Activated T-helper 1 cell treated with anti-CD3 and anti-CD28 coated beads, Interleukin-12 subunit alpha, Interleukin-12 subunit beta, Interleukin-2, Interleukin-4 antibody, amounts not matched to agents 30 ng/mL and 10 ng/mL and 1 ng/mL, durations not matched to agents 14 hours and 24 hours and 36 hours (primary cell): ENCODE results near the gene LYRM4. TPM values are rescaled to one million over a fixed set of nuclear protein-coding genes. Genes with fewer than 3 reads are reported as not detected.

Source experiments
- DNase-seq: peaks from one replicate; pipeline ENCODE4 v3.0.0; 2021; ENCODE audit warnings: low spot score
- H3K27ac Mint-ChIP-seq: one replicate; pipeline ENCODE4 v1.8.0; 2021; ENCODE audit warnings: mild to moderate bottlenecking, mixed read lengths
- H3K27me3 Mint-ChIP-seq: one replicate; pipeline ENCODE4 v1.8.0; 2022; ENCODE audit warnings: mild to moderate bottlenecking, moderate library complexity, mixed read lengths; ENCODE audit not compliant: insufficient read depth
- H3K36me3 Mint-ChIP-seq: one replicate; pipeline ENCODE4 v1.8.0; 2021; ENCODE audit warnings: low read depth, mixed read lengths
- H3K4me1 Mint-ChIP-seq: one replicate; pipeline ENCODE4 v1.8.0; 2021; ENCODE audit warnings: low read depth, mixed read lengths
- H3K4me3 Mint-ChIP-seq: one replicate; pipeline ENCODE4 v1.8.0; 2021; ENCODE audit warnings: mild to moderate bottlenecking, moderate library complexity, mixed read lengths
- H3K9me3 Mint-ChIP-seq: one replicate; pipeline ENCODE4 v1.8.0; 2021; ENCODE audit warnings: mixed read lengths
- intact Hi-C: fragments of 100-400 bp; cut with micrococcal nuclease; formaldehyde crosslinking; loops from one replicate; pipeline ENCODE4 v1.15.1; 2024
- total RNA-seq: library from RNA; stranded (reverse); gene quantifications from 2 replicates; pipeline ENCODE4 v1.2.3, GENCODE V29; 2022

The LYRM4 gene
- 47.1 and 48.9 TPM in 2 replicates for total RNA-seq

DNA sequence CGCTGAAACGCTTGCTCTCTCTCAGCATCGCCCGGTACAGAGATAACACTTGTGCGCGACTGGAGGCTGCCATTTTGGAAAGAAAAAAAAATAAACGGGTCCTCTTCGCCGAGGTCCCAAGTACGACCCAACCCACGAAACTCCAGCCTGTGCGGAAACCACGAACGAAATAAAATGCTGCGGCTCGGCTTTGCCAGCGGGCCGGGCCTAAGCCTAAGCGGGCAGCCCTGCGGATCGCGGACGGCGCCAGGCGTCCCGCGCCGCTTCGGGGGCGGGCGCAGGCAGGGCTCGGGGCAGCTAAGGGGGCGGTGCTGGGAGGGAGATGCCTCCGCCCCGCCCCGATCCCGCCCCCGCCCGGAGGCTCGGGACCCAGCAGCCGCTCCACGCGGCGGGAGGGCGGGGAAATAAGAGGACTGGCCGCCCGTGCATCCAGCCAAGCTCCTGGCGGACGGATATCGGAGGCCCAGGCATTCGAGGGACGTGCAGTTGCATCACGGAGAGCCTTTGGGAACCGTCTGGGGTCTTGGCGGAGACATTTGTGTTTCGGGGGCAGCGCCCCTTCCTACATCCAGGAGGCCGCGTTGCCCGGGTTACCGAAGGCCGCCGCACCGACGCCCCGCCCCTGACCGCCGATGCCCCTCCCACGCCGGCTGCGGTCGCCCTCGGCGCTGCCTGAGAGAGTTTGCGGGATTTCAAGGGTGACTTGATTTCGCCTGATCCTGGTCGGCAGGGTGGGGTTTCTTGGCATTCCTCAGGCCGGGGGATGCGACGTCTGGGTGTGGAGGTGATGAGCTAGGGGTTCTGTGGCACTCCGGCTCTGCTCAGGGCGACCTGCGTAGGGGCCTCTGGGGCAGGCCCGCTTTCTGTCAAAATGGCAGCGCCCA is at the start of gene LYRM4, which contains the start of gene FARS2:
LYRM4 (minus strand) TSS at position 290 of the 884 bp plus-strand sequence; CDS start at position 73, 217 bp downstream.
FARS2 (plus strand) TSS at position 853 of the 884 bp plus-strand sequence.
- Mint-ChIP-seq H3K27me3 (no peaks in the 10 kb centered on the region), H3K4me1 (peaks cover 41% of the 10 kb centered on the region), H3K4me3 (peak within 1 kb of the TSS; percentile 93), H3K9me3 (no peaks in the 10 kb centered on the region), H3K36me3 (peaks cover 9% of the 10 kb centered on the region), H3K27ac (peak within 1 kb of the TSS; percentile 100)
- peak; percentile 89 for DNase-seq
- intact Hi-C loops, result loop anchor here (1.0 to 5.0 kb wide), 10 partner anchors 19 to 1244 kb away; partner anchors contain the start of genes ECI2 and RPP40

DNA sequence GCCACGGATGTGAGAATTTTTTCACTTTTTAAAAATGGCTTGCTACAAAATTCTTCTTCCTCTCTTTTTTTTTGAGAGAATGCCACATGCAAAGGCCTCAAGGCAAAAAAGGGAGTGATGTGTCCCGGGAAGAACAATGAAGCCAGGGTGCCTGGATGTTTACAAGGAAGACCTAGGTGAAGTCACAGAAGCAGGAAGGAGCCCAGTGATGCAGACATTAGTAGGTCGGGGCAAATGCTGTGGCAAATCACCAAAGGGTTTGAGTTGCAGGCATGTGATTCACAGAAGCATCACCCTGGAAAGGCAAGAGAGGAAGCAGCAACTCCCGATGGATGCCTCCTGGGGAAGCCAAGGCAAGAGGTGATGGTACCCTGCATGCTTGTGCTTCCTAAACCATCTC is 47.3 kb upstream of the LYRM4 start:
- Mint-ChIP-seq H3K9me3 (no peaks in the 10 kb centered on the region), H3K4me1 (peaks cover 8% of the 10 kb centered on the region), H3K36me3 (no peaks in the 10 kb centered on the region), H3K27me3 (no peaks in the 10 kb centered on the region), H3K27ac (no peak overlapping the region), H3K4me3 (no peak overlapping the region)
- intact Hi-C loops, result no loop called here
- no peak for DNase-seq

DNA sequence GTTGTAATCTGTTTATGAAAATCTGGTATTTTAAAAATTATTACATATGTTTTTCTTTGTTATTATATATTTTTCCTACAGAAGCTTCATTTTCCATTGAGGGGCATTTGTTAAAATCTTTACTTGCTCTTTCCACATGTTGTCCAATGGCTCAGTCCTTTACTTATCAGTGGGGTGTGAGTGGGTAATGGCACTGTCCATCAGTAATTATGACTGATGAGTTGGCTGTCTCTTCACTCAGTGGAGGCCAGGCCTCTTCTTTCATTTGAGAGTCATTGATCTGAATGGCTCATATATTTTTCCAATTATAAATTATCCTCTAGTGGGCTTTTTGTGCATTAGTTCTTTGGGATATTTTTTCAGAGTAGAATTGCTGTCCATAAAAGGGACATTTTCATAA is 46.3 kb upstream of the LYRM4 start:
- Mint-ChIP-seq H3K27ac (no peak overlapping the region), H3K27me3 (no peaks in the 10 kb centered on the region), H3K9me3 (no peaks in the 10 kb centered on the region), H3K4me3 (no peak overlapping the region), H3K4me1 (peaks cover 18% of the 10 kb centered on the region), H3K36me3 (no peaks in the 10 kb centered on the region)
- DNase-seq, result no peak
- intact Hi-C loops, result no loop called here

DNA sequence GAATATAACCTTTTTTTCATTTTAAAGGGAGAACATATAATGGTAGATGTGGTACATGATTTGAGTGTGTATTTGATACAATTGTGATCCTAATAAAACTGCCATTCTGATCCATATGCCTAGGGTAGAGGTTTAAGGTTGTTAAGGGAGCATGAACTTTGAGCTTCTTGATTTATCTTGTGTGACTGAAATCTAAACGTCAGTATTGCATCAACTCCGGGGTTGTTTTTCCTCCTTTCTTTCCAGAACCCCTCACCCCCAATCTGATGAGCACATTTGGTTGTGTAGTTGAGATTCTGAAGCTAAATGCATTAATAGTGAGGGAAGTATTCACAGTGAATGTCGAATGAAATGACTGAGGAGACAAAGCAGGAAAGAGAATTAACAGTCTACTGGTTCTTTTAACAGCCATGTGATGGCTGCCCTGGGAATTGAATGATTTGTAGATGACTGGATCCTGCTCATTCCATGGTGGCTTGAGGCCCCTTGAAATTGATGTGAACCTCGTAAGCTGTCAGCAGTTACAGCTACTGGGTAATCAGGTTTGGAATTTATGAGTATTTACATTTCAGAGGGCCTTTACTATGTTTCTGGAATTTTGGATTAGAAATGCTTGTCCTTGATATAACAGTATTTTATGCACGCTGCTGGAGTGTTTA is 45.3 kb upstream of the LYRM4 start:
- intact Hi-C loops, result no loop called here
- Mint-ChIP-seq H3K27ac (no peak overlapping the region), H3K27me3 (no peaks in the 10 kb centered on the region), H3K36me3 (no peaks in the 10 kb centered on the region), H3K4me3 (no peak overlapping the region), H3K9me3 (no peaks in the 10 kb centered on the region), H3K4me1 (peaks cover 22% of the 10 kb centered on the region)
- no peak for DNase-seq

DNA sequence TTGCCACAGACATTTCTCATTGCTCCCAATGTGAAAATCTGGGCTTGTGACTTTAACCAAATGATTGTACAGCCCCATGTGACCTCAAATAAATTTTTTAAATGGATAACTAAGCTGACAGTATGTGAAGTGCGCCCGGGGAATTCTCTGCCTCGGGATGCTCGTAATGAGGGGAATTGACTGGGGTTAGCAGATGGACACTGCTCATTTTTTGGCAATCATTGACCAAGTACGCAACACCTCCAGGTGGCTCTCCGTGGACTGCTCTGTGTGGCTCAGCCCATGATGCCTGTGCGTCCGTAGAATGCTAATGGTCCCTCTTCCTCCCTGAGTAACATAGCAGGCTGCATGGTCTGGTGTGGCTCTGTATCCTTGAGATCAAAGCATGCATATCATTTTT is 42.9 kb upstream of the LYRM4 start:
- intact Hi-C loops, result loop anchor here (1.0 kb wide), 3 partner anchors 42 to 160 kb away; partner anchors contain the start of gene FARS2
- H3K27ac Mint-ChIP-seq, result no peak overlapping the region

DNA sequence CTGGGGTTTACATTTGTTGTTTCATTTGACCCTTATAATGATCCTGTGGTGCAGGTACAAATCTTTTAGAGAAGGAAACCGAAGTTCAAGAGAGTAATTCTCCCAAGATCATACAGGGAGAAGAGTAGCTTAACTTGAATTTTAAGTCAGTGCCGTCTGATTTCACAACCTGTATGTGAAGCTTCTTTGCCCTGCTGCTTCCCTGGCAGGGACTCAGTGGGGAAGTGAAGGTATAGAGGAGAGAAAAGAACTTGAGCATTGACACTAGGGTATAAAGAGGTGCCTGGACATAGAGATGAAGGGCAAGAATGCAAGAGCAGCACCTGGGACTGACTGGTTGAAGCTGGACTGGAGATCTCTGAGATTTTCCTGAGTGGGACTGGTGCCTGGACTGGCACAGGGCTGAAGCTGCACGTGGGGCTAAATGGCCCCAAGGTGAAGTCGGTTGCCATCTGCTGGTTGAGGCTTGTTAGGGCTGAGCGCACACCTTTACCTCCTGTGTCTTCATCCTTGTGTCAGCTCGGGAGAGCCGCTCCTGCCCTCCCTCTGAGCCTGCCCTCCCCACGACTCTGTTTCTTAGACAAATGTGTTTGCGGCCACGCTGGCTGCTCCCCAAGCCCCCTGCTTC is 42.4 kb upstream of the LYRM4 start:
- Mint-ChIP-seq H3K4me3 (peak overlapping the region; percentile 5), H3K36me3 (no peaks in the 10 kb centered on the region), H3K9me3 (no peaks in the 10 kb centered on the region), H3K27ac (no peak overlapping the region), H3K27me3 (no peaks in the 10 kb centered on the region), H3K4me1 (peaks cover 22% of the 10 kb centered on the region)
- peak; percentile 25 for DNase-seq
- intact Hi-C loops, result loop anchor here (1.0 kb wide), 4 partner anchors 23 to 160 kb away; partner anchors contain the start of gene FARS2

More for the DNA sequence above, 42.9 kb upstream of the LYRM4 start:
- Mint-ChIP-seq H3K27me3 (no peaks in the 10 kb centered on the region), H3K4me3 (no peak overlapping the region), H3K36me3 (no peaks in the 10 kb centered on the region), H3K4me1 (peaks cover 22% of the 10 kb centered on the region), H3K9me3 (no peaks in the 10 kb centered on the region)
- no peak for DNase-seq

DNA sequence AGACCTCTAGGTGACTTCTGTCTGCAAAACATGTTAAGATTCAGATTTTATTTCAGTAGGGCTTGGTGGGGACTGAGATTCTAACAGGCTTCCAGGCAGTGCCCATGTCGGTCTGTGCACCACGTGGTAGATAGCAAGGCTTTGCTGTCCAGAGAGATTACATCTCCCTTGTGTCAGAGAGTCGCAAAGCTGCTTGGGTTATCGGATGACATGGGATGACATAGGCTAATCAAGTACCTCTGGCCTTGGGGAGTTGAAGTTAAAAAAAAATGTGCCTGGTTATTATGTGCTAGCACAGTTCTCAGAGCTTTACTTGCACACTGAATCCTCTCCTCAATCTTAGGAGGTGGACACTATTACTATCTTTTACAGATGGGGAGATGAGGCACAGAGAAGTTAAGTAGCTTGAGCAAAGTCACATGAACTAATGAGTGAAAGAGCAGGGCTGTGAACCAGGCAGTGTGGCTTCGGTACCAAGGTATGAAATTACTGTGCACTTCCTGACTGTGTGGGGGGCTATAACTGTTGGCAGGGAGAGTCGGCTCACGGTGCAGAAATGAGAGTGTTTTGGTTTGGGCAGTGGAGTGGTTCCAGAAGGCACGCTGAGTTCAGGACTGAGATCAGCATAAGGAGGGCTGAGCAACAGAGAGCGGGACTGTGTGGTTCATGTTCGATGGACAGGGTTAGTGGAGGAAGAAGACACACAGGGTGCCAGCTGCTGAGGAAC is 41.6 kb upstream of the LYRM4 start:
- Mint-ChIP-seq H3K27me3 (no peaks in the 10 kb centered on the region), H3K4me1 (peaks cover 22% of the 10 kb centered on the region), H3K4me3 (peak overlapping the region; percentile 5), H3K9me3 (no peaks in the 10 kb centered on the region), H3K27ac (peak overlapping the region; percentile 79), H3K36me3 (no peaks in the 10 kb centered on the region)
- DNase-seq, result peak; percentile 5
- intact Hi-C loops, result loop anchor here (1.0 kb wide), 1 partner anchor 22 kb away; no protein-coding TSS in a partner anchor

DNA sequence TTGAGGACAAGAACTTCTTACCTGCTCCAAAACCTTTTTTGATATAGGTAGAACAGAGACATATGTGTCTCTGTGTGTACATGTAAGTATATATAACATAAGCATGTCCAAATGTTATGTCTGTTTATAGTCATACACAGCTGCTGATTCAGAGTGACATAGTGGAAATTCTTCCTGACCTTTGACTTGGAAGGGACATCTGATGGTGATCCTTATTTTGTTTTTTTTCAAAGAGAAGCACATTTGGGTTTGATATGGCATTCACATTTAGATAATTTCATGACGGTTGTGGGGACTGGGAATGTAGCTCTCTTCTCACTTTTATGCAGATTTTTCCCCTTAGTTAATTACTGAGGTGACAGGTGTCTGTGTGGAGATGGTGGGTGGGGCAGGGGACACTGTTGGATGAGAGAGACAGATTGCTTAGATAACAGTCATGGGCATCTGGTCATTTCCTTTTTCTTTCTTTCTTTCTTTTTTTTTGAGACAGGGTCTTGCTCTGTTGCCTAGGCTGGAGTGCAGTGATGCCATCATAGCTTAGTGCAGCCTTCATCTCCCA is 39.5 kb upstream of the LYRM4 start:
- no peaks in the 10 kb centered on the region for H3K36me3 Mint-ChIP-seq
- H3K27ac Mint-ChIP-seq, result peak overlapping the region; percentile 41
- no peak for DNase-seq
- peaks cover 17% of the 10 kb centered on the region for H3K4me1 Mint-ChIP-seq
- no peaks in the 10 kb centered on the region for H3K9me3 Mint-ChIP-seq
- H3K4me3 Mint-ChIP-seq, result no peak overlapping the region
- no peaks in the 10 kb centered on the region for H3K27me3 Mint-ChIP-seq
- intact Hi-C loops, result no loop called here

DNA sequence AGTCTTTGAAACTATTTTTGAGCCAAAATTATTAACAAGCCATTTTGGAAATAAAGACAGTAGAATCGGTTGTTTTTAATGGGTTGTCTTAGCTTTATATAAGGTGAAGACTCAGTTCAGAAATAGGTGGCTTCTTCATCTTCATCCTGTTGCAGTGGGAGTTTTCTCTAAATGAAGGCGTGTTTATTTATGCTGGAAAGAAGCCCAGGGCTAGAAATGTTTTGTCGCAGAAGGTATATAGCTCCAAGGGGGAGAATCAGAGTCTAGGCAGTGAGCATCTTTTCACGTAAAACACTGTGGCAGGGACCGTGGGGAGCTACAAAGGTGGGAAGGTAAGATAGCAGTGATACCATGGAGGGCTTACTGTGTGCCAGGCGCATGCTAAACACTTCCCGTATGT is 34.9 kb upstream of the LYRM4 start:
- no peak for DNase-seq
- intact Hi-C loops, result no loop called here
- H3K4me3 Mint-ChIP-seq, result no peak overlapping the region
- H3K27me3 Mint-ChIP-seq, result no peaks in the 10 kb centered on the region
- H3K9me3 Mint-ChIP-seq, result no peaks in the 10 kb centered on the region
- no peak overlapping the region for H3K27ac Mint-ChIP-seq
- H3K4me1 Mint-ChIP-seq, result peaks cover 13% of the 10 kb centered on the region
- no peaks in the 10 kb centered on the region for H3K36me3 Mint-ChIP-seq

DNA sequence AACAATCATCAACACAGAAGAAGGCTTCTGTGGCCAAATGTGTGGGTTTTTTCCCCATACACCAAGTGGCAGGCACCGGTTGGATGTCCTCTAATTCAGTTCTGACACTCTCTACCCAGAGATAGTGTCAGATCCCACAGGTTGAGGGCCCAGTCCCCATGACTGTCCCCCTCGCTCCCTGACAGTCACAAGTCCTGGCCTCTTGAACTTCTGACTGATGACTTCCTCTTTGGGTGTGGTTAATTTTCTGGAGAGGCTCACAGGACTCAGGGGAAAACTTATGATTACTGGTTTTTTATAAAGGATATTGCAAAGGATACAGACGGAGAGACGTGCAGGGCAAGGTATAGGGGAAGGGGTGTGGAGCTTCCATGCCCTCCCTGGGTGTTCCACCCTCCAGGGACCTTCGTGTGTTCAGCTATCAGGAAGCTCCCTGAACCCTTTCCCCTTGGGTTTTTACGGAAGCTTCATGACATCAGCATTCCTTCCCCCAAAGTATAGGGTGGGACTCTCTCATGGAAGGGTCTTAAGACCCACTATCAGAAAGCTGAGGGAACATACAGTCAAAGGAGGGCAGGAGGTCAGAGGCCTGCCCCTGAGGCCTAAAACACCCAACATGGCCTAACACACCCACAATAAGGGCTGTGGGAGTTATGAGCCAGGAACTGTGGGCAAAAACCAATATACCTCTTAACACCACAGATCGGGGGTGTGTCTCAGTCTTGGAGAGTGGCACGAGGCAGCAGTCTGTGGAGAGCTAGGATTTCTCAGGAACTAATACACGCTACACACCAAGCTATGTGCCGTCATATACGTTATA is 33.9 kb upstream of the LYRM4 start:
- intact Hi-C loops, result no loop called here
- Mint-ChIP-seq H3K4me1 (peaks cover 13% of the 10 kb centered on the region), H3K4me3 (no peak overlapping the region)

DNA sequence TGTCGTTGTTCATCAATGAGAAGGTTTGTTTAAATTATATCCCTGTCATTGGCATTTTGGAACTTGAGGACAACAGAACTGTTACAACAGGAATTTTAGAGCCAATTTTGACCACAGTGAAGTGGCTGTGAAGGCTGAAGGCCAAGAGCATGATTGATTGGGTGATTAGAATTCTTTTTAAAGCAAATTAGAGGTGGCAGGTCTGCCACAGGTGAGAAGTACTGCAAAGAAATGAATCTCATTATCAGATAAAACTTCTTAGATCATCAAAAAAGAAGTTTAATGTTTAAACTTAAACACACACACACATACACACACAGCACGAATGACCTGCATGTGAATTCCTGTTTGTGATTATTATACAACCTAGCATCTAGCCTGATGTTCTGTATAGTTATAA is 32.9 kb upstream of the LYRM4 start:
- Mint-ChIP-seq H3K4me3 (no peak overlapping the region), H3K27ac (no peak overlapping the region), H3K36me3 (no peaks in the 10 kb centered on the region), H3K27me3 (no peaks in the 10 kb centered on the region), H3K4me1 (peaks cover 13% of the 10 kb centered on the region), H3K9me3 (no peaks in the 10 kb centered on the region)
- intact Hi-C loops, result no loop called here
- no peak for DNase-seq

More for the DNA sequence above, 33.9 kb upstream of the LYRM4 start:
- Mint-ChIP-seq H3K27me3 (no peaks in the 10 kb centered on the region), H3K27ac (peak overlapping the region; percentile 37), H3K36me3 (no peaks in the 10 kb centered on the region), H3K9me3 (no peaks in the 10 kb centered on the region)
- DNase-seq, result no peak
